HG03575 (cell line): ENCODE data around the gene YJU2.
"Not testable (repeated sequence)": the region's sequence is repeated elsewhere in the genome, so short reads cannot be mapped to it uniquely, and the experiment has no call there.

ENCODE experiments used
- ATAC-seq: cut with Tn5 transposase; IDR thresholded peaks from one replicate; pipeline ENCODE4 v1.9.1; 2021; ENCODE audit not compliant: unreplicated experiment, insufficient number of reproducible peaks, low FRiP score; ENCODE audit errors: extremely low read depth

The YJU2 gene

DNA sequence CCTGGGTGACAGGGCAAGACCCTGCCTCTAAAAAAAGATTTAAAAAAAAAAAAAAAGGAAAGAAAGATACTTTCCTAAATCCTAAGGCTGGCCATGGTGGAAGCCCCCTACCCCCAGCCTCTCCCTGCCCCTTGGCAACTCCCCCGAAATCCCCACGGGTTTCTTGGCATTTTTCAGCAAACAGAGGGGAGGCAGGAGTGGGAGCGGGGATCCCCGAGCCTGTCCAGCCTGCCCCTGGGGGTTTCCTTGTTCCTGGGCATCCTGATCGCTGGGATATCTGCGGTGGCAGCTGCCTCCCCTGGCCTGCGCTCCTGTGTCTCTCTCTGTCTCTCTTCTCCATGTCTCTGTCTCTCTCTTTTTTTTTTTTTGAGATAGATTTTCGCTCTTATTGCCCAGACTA, 21.0 kb upstream of the YJU2 start:
- ATAC-seq, result no peak

DNA sequence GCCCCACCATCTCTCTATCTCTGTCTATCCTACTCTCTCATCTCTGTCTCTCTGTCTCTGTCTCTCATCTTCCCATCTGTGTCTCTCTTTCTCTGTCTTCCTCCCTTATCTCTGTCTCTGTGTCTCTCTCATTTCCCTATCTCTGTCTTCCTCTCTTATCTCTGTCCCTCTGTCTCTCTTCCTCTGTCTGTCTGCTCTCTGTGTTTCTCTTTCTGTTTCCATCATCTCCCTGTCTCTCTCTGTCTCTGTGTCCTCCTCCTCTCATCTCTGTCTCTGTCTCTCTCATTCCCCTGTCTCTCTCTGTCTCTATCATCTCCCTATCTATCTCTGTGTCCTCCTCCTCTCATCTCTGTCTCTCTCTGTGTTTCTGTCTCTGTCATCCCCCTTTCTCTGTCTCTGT, 19.1 kb upstream of the YJU2 start:
- ATAC-seq, result no peak

DNA sequence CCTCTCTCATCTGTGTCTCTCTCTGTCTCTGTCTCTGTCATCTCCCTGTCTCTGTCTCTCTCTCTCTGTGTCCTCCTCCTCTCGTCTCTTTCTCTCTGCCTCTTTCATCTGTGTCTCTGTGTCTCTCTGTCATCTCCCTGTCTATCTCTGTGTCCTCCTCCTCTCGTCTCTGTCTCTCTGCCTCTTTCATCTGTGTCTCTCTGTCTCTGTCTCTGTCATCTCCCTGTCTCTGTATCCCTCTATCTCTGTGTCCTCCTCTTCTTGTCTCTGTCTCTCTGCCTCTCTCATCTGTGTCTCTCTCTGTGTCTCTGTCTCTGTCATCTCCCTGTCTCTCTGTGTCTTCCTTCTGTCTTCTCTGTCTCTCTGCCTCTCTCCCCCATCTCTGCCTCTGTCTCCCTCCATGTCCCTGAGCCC, 18.1 kb upstream of the YJU2 start:
- no peak for ATAC-seq

DNA sequence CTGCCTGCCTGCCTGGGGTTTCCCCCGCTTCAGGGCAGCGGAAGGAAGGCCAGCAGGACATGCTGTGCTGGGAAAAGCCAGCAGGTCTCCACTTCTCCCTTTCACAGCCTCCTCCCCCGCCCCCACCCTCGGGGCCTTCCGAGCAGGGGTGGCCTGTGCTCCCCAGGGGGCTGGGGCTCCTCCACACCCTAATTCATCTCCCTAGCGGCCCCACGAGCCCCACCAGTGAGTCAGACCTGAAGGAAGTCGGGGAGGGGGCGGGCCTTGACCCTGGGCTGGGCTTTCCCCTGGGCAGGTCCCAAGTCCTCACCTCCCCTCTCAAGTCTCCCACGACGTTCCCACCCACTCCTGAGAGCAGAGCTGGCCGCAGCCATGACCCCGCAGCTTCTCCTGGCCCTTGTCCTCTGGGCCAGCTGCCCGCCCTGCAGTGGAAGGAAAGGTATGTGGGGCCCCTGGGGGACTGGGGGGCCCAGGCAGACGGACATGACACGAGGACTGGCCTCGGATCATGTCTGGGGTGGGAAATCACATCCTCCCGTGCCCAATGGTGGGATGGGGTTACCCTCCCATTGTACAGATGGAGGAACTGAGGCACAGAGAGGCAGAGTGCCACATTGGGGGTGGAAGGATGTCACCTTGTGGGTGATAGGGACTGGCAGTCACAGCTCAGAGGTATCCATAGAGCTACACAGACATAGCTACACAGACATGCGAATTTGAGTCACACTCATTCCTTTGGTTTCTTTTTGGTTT, 17.5 kb upstream of the YJU2 start, which contains the start of gene EBI3:
EBI3 (plus strand) TSS at position 345 of the 753 bp plus-strand sequence; CDS start at position 373, 28 bp downstream.
- ATAC-seq, result no peak

DNA sequence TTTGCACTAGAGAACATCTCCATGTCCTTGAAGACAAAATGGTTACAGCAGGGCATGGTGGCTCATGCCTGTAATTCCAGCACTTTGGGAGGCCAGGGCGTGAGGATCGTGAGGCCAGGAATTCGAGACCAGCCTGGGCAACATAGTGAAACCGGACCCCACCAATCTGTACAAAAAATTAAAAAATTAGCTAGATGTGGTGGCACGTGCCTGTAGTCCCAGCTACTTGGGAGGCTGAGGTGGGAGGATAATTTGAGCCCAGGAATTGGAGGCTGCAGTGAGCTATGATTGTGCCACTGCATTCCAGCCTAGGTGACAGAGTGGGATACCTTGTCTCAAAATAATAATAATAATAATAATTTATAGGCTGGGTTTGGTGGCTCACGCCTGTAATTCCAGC, 16.6 kb upstream of the YJU2 start:
- not testable (repeated sequence) for ATAC-seq

DNA sequence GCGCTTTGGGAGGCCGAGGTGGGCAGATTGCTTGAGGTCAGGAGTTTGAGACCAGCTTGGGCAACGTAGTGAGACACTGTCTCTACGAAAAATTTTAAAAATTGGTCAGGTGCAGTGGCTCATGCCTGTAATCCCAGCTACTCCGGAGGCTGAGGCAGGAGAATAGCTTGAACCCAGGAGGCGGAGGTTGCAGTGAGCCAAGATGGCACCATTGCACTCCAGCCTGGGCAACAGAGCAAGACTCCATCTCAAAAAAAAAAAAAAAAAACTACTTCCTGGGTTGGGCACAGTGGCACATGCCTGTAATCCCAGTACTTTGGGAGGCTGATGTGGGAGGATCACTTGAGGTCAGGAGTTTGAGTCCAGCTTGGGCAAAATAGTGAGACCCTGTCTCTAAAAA, 15.4 kb upstream of the YJU2 start:
- ATAC-seq, result not testable (repeated sequence)

DNA sequence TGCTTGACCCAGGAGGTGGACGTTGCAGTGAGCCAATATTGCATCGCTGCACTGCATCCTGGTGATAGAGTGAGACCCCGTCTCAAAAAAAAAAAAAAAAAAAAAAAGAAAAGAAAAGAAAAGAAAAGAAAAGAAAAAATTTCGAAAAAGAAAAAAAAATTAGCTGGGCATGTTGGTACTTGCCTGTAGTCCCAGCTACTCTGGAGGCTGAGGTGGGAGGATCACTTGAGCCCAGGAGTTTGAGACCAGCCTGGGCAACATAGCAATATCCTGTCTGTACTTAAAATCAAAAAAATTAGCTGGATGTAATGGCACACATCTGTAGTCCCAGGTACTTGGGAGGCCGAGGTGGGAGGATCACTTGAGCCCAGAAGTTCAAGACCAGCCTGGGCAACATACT, 14.7 kb upstream of the YJU2 start:
- not testable (repeated sequence) for ATAC-seq

DNA sequence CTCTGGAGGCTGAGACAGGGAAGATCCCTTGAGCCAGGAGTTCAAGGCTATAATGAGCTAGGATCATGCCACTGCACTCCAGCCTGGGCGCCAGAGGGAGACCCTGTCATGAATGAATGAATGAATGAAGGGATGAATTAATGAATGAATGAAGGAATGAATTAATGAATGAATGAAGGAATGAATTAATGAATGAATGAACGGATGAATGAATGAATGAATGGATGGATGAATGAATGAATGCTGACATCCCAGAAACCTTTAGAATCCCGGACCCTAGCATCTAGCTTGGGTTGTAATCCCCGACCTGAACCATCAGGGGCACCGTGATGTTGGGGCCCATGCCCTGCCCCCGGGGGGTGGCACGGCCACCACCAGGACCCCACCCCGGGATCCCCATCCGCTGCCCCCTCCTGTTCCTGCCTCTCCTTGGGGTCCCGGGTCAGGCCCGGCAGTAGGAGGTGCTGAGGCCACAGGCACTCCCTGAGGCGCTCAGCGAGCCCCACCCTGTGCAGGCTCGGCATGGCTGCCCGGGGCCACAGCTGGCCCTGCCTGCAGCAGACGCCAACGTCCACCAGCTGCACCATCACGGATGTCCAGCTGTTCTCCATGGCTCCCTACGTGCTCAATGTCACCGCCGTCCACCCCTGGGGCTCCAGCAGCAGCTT, 14.1 kb upstream of the YJU2 start:
- ATAC-seq, result no peak

DNA sequence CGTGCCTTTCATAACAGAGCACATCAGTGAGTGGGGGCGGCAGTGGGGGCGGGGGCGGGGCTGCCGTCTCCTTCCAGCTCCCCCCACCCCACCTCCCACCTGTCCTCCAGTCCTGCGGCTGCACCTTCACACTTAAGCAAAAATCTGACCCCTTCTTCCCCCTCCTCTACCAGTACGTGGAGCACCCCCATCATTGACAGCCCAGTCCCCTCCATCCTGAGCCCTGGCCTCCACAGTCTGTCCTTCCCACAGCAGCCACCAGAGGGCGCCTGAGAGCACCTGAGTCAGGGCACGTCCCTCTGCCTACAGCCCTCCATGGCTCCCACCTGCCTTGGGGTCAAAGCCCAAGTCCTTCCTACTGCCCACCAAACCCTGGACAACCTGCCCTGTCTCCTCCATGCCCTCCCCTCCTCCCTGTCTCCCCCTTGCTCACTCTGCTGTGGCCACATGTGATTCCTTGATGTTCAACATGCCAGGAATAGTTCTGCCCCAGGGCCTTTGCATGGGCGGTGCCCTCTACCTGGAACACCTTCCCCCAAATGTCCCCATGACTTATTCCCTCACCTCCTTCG, 13.5 kb upstream of the YJU2 start:
- no peak for ATAC-seq

DNA sequence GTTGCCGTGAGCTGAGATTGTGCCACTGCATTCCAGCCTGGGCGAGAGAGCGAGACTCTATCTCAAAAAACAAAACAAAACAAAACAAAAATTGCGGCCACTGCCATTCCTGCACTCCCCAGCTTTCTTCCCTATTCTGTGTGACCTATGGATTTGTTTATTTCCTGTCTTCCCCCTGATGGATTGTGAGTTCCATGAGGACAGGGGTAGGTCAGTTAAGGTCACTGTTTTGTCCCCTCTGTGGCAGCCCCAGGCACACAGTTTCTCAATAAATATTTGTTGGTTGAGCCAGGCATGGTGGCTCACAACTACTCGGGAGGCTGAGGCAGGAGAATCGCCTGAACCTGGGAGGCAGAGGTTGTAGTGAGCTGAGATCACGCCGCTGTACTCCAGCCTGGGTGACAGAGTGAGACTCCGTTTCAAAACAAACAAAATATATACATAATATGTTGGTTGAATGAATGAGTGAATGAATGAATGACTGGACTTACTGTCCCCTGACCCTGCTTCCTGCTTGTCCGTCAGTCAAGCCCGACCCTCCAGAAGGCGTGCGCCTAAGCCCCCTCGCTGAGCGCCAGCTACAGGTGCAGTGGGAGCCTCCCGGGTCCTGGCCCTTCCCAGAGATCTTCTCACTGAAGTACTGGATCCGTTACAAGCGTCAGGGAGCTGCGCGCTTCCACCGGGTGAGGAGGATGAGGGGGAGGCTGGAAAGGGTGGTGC, 12.6 kb upstream of the YJU2 start:
- no peak for ATAC-seq

DNA sequence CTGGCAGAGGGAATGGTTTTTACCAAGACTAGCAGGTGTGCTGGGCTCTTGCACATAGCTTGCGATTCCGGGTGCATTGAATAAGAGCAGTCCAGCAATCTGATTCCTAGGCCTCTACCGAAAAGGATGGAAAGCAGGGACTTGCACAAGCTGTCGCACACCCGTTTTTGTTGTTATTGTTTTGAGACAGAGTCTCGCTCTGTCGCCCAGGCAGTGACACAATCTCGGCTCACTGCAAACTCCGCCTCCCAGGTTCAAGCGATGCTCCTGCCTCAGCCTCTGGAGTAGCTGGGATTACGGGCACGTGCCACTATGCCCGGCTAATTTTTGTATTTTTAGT, 12.0 kb upstream of the YJU2 start:
- no peak for ATAC-seq

DNA sequence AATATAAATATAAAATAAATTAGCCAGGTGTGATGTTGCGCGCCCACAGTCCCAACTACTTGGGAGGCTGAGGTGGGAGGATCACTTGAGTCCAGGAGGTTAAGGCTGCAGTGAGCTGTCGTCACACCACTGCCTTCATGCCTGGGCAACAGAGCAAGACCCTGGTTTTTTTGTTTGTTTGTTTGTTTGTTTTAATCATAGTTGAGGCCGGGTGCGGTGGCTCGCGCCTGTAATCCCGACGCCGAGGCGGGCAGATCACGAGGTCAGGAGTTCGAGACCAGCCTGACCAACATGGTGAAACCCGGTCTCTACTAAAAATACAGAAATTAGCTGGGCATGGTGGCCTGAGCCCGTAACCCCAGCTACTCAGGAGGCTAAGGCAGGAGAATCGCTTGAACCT, 9.4 kb upstream of the YJU2 start:
- not testable (repeated sequence) for ATAC-seq

DNA sequence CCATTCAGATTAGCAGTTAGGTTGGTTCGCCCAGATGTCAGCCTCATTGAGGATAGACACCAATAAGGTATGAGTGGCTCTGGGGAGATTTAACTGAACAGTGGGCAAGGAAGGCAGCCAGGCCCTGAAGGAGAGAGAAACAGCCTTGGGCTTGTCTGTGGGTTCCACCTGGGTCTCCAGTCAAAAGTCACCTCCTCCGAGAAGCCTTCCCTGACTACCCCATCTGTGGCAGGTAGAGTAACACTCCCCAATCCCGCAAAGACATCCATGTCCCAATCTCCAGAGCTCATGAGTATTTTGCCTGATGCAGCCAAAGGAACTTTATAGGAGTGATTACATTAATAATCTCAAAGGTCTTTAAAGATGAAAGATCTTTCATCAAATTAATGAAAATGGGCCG, 8.0 kb upstream of the YJU2 start:
- no peak for ATAC-seq

DNA sequence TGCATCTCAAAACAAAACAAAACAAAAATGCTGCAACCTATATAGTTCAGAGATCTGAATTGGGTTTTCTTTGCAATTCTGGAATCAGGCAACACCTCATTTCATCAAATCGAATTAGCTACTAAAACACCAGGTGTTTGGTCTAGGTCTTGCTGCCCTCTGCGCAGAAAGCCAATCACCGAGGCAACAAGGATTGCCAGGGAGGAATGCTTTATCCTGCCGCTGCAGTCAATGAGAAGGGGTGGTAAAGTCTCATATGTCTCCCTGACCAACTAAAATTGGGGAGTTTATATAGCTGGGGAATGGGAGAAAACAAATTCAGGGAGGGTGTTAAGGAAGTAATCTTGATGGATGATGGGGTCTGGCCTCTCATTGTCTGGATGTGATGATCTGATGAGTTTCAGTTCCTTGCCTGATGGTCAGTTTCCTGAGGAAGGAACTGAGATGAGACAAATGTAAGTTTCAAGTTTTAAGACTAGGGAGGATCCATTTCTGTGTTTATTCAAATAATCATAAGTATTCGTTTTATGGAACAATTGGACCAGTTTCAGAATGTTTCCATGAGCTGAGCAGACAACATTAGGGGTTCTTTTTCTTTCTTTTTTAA, 5.0 kb upstream of the YJU2 start:
- ATAC-seq, result no peak

DNA sequence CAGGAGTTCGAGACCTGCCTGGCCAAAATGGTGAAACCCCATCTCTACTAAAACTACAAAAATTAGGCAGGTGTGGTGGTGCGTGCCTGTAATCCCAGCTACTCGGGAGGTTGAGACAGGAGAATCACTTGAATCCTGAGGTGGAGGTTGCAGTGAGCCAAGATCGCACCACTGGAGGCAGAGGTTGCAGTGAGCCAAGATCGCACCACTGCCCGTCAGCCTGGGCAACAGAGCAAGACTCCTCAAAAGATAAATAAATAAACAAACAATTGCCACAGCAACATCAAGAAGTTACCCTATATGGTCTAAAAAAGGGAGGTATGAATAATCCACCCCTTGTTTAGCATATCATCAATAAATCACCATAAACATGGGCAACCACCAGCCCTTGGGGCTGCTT, 942 bp upstream of the YJU2 start:
- ATAC-seq, result not testable (repeated sequence)

DNA sequence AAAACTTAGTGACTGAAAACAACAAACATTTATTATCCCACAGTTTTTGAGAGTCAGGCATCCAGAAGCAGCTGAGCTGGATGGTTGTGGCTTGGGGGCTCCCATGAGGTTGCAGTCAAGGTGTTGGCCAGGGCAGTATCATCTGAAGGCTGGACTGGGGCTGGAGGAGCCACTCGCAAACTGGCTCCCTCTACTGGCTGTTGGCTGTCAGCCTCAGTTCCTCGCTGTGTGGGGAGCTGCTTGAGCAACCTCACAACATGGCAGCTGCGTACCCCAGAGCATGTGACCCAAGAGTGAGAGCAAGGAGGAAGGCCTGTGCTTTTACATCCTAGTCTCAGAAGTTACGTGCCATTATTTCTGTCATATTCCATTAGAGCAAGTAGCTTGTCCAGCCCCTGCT, 9.7 kb downstream of the YJU2 start:
- ATAC-seq, result no peak

DNA sequence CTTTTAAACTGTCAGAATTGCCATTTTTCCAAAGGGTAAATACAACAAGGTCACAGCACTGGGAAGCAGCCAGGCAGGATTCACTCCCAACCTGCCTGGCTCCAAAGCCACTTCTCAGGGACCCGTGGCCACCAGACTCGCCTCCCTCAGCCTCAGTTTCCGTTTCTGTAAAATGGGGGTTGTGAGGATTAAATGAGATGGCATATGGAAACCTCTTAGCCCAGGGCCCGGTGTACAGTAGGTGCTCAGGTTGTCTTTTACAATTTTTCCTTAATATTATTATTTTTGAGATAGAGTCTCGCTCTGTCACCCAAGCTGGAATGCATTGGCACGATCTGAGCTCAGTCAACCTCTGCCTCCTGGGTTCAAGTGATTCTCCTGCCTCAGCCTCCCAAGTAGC, 10.1 kb downstream of the YJU2 start:
- ATAC-seq, result no peak

DNA sequence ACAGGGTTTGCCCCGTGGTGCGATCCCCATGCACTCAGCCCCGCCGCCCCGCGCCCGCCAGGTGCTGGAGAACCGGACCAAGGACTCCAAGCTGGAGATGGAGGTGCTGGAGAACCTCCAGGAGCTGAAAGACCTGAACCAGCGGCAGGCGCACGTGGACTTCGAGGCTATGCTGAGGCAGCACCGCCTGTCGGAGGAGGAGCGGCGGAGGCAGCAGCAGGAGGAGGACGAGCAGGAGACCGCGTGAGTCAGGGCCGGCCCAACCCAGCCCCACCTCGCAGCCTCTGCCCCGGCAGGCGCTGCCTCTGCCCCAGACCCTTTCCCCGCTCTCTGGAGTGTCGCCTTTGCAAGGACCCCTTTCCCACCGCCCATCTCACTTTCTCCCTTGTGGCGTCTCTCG, 11.3 kb downstream of the YJU2 start:
- no peak for ATAC-seq

DNA sequence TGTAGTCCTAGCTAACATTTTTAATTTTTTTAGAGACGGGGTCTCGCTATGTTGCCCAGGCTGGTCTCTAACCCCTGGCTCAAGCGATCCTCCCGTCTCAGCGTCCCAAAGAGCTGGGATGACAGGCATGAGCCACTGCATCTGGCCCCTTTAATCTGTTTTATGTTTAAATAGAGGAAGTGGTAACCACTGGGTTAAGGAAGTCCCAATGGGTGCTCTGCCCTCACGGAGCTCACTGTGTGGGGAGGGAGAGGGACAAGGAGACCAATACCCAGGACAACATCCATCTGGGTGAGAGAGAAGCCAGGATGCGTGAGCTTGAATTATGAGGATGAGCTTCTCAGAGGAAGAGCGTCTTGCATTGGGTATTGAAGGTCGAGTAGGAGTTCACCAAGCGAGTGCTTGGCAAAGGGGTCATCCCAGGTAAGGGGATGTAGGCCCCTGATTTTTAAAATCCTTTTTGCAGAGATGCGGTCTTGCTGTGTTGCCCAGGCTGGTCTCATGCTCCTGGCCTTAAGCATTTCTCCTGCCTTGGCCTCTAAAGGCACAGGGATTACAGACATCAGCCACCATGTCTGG, 13.8 kb downstream of the YJU2 start:
- no peak for ATAC-seq
